ENCODE results near the gene TNMD. TPM values are rescaled to one million over a fixed set of nuclear protein-coding genes. Genes with fewer than 3 reads are reported as not detected.

The TNMD gene
- total and polyA plus RNA-seq, 2 experiments from 2014 or later = 1.1 to 4.8 TPM

- TF ChIP-seq EZH2 (IDR thresholded peaks at IDR 0.05; ENCODE audit: borderline replicate concordance) = no peak
- TF ChIP-seq EZH2phosphoT487 (IDR thresholded peaks at IDR 0.05; ENCODE audit: low read depth, severe bottlenecking, unreplicated experiment) = no peak
- TF ChIP-seq CTCF (IDR thresholded peaks at IDR 0.05; ENCODE audit: poor library complexity) = no peak
Observed at GRCh38 chrX:100591256-100592051, 6.7 kb downstream of the TNMD start.

GRCh38 chrX:100593126-100593525 is 8.4 kb downstream of the TNMD start:
- no peak overlapping the region for H3K4me2 ChIP-seq
- H2AFZ ChIP-seq = no peak overlapping the region
- 38% methylated on average over 2 of the region's 2 CpGs for WGBS (ENCODE audit: low lambda C conversion rate, missing lambda C conversion rate)
- no peaks in the 10 kb centered on the region for H3K9me2 ChIP-seq (replicated peaks; ENCODE audit: insufficient read depth)
- H3K27ac ChIP-seq = no peak overlapping the region
- H4K20me1 ChIP-seq (ENCODE audit: insufficient read depth, poor library complexity, severe bottlenecking) = no peaks in the 10 kb centered on the region
- H3K9me3 ChIP-seq (ENCODE audit: low read depth) = no peaks in the 10 kb centered on the region
- no peak for DNase-seq (ENCODE audit: low spot score)
- H3K4me1 ChIP-seq (ENCODE audit: insufficient read depth) = no peaks in the 10 kb centered on the region
- no peaks in the 10 kb centered on the region for H3K27me3 ChIP-seq
- TF ChIP-seq EZH2 (IDR thresholded peaks at IDR 0.05; ENCODE audit: borderline replicate concordance) = no peak
- no peak for TF ChIP-seq EZH2phosphoT487 (IDR thresholded peaks at IDR 0.05; ENCODE audit: low read depth, severe bottlenecking, unreplicated experiment)
- no peak for TF ChIP-seq CTCF (IDR thresholded peaks at IDR 0.05; ENCODE audit: poor library complexity)
- H3K79me2 ChIP-seq = no peaks in the 10 kb centered on the region
- H3K4me3 ChIP-seq = no peak overlapping the region
- H3K36me3 ChIP-seq (replicated peaks; ENCODE audit: insufficient read depth, low read depth) = no peaks in the 10 kb centered on the region

More at GRCh38 chrX:100591256-100592051, 6.7 kb downstream of the TNMD start:
- Histone ChIP-seq H3K79me2 (no peaks in the 10 kb centered on the region), H4K20me1 (ENCODE audit: insufficient read depth, poor library complexity, severe bottlenecking) (no peaks in the 10 kb centered on the region), H2AFZ (no peak overlapping the region), H3K27ac (no peak overlapping the region), H3K9me3 (ENCODE audit: low read depth) (no peaks in the 10 kb centered on the region), H3K4me3 (no peak overlapping the region), H3K4me1 (ENCODE audit: insufficient read depth) (no peaks in the 10 kb centered on the region), H3K36me3 (replicated peaks; ENCODE audit: insufficient read depth, low read depth) (no peaks in the 10 kb centered on the region), H3K4me2 (no peak overlapping the region), H3K9me2 (replicated peaks; ENCODE audit: insufficient read depth) (no peaks in the 10 kb centered on the region), H3K27me3 (no peaks in the 10 kb centered on the region)
- DNase-seq (ENCODE audit: low spot score) = peak; percentile 23
- WGBS (ENCODE audit: low lambda C conversion rate, missing lambda C conversion rate) = 59% methylated on average over 5 of the region's 5 CpGs

- Histone ChIP-seq H3K4me3 (no peak overlapping the region), H4K20me1 (ENCODE audit: insufficient read depth, poor library complexity, severe bottlenecking) (no peaks in the 10 kb centered on the region), H3K4me1 (ENCODE audit: insufficient read depth) (no peaks in the 10 kb centered on the region), H3K9me3 (ENCODE audit: low read depth) (no peaks in the 10 kb centered on the region), H3K4me2 (no peak overlapping the region), H3K79me2 (no peaks in the 10 kb centered on the region), H3K36me3 (replicated peaks; ENCODE audit: insufficient read depth, low read depth) (no peaks in the 10 kb centered on the region), H3K27me3 (no peaks in the 10 kb centered on the region), H2AFZ (no peak overlapping the region), H3K27ac (no peak overlapping the region), H3K9me2 (replicated peaks; ENCODE audit: insufficient read depth) (no peaks in the 10 kb centered on the region)
- DNase-seq (ENCODE audit: low spot score) = no peak
- TF ChIP-seq EZH2phosphoT487 (IDR thresholded peaks at IDR 0.05; ENCODE audit: low read depth, severe bottlenecking, unreplicated experiment) (no peak), EZH2 (IDR thresholded peaks at IDR 0.05; ENCODE audit: borderline replicate concordance) (no peak), CTCF (IDR thresholded peaks at IDR 0.05; ENCODE audit: poor library complexity) (no peak)
- 12% methylated on average over 2 of the region's 2 CpGs for WGBS (ENCODE audit: low lambda C conversion rate, missing lambda C conversion rate)
Observed at GRCh38 chrX:100593581-100593980, 8.8 kb downstream of the TNMD start.
